GM18502 (cell line): ENCODE measurements around the gene RGS7.
"Not testable (repeated sequence)": the region's sequence is repeated elsewhere in the genome, so short reads cannot be mapped to it uniquely, and the experiment has no call there.

ENCODE experiments used
- ATAC-seq: cut with Tn5 transposase; IDR thresholded peaks from one replicate; pipeline ENCODE4 v1.9.1; 2021; ENCODE audit warnings: mild to moderate bottlenecking; ENCODE audit not compliant: unreplicated experiment, poor library complexity

Gene RGS7

DNA sequence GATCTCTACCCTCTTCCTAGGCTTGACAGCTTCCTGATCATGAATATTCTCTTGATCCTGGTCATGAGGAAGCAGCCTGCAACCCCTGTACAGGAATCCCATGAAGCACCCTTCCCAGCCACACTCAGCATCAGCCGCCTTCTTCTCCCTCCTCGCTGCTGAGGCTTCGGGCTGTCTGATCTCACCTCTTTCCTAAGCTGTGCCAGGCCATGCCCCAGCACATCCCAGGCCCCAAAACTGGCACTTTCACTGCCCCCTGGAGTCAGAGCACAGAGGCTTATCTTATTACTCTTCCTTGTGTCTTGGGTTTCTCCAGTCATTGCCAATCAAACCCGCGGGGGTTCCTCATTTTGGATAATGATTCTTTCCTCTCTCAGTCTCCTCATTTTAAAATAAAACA is 259.5 kb downstream of the RGS7 start:
- no peak for ATAC-seq

- no peak for ATAC-seq
Observed at GRCh38 chr1:241096982-241097381, 260.0 kb downstream of the RGS7 start.

DNA sequence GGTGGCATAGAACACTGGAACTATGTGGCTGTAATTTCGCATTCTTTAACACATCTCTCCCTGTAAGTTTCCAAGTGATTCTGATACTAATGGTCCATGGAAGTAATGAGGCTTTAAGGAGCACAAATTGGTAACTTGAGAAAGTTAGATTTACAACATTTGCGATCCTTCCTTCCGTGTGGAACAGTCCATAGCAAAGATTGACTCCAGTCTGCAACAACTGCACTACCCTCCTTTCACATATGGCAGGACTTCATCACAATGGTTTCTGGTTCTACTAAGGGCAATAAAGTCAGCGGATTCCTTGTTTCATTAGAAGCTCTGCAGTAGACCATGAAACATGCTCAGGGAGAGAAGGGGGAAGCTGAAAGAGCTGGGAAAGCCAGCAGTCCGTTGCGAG is 261.2 kb downstream of the RGS7 start:
- ATAC-seq: no peak

DNA sequence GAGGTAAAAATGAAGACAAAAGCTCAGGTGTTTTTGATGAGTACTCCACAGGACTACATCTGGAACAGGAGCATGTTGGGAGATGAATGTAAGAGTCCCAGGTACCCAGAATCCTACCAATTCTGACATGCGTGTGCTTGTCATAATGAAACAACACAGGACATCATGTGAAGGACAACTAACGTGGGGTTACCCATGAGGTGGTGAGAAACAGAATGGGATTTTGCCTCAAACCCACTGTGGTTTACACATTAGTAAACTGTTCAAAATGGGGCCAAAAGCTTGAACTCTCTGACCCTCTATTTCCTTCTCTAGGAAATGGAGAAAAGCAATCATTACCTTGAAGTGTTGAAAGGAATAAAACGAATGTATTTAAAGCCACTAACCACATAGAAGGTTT is 266.2 kb downstream of the RGS7 start:
- ATAC-seq: no peak

DNA sequence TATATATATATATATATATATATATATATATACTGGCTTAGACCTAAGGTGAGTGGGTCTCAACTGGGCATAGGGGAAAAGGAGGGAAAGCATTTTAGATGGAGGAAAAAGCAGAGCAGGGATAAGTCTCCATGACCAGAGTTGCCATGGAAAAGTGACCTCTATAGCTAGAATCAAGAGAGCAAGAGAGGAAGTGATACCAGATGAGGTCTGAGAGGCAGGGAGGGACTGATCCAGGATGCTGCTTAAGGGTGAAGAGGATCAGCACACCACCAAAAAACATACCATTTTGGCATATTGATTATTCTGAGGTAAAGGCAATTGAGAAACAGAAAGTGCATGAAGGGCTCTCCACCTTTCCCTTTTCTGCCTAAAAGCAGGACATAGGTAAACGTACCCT is 267.9 kb downstream of the RGS7 start:
- not testable (repeated sequence) for ATAC-seq

- ATAC-seq: peak; percentile 66
Observed at GRCh38 chr1:241088075-241088474, 268.9 kb downstream of the RGS7 start.

DNA sequence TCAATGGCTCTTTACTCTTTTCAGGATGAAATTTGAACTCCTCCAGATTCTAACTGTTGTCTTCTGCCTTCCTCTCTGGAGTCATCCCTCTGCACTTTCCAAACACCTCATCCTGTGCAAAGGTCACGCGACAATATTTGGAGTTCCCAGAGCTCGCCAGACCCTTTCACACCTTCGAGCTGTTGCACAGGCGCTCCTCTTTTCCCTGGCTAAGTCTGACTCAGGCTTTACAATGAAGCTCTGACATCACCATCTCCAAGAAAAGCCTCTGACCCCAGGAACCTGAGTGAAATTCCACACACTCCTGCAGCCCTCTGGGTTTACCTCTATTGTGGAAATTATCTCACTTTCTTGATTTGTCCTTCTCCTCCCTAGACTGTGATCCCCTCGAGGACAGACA is 270.3 kb downstream of the RGS7 start:
- ATAC-seq: no peak

DNA sequence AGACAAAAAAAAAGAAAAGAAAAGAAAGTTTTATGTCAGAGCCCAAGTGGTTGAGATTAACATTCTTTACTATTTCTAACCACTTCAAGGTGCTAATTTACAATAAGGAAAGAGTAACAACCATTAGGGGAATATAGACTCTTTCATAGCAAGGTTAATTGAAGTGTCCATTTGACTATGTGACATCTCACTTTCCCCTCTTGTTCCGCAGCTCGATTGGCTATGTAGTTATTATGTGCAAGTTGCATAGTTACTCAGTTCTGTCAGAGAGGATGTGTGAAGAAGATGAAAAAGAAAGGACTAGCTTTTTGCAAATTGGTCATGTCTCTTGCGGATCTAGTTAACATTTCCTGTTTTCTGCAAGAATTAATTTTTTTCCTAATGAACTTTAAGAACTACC is 273.7 kb downstream of the RGS7 start:
- ATAC-seq: peak; percentile 44

- ATAC-seq: no peak
Observed at GRCh38 chr1:241081473-241081872, 275.5 kb downstream of the RGS7 start.

- no peak for ATAC-seq
Observed at GRCh38 chr1:241079459-241079858, 277.5 kb downstream of the RGS7 start.

DNA sequence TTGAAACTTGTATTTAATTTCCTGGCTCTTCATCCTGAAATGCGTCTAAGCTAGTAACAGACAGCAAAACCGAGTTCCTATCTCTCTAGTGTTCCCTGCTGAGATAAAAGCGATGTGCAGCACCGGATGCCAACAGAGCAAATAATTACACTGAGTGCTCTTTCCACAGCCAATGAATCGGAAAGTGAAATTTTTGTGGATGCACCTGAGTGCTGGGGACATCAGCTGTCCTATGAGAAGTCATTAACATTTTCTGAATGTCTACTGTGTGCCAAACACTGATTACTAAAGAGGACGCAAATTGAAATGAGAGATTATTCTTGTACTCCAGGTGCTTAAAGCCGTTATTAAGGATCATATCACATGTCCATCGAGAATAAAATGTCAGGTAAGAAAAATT is 278.0 kb downstream of the RGS7 start:
- ATAC-seq: no peak

- ATAC-seq: no peak
Observed at GRCh38 chr1:241077386-241078147, 279.4 kb downstream of the RGS7 start.

GRCh38 chr1:241074507-241074906 is 282.5 kb downstream of the RGS7 start:
- no peak for ATAC-seq

DNA sequence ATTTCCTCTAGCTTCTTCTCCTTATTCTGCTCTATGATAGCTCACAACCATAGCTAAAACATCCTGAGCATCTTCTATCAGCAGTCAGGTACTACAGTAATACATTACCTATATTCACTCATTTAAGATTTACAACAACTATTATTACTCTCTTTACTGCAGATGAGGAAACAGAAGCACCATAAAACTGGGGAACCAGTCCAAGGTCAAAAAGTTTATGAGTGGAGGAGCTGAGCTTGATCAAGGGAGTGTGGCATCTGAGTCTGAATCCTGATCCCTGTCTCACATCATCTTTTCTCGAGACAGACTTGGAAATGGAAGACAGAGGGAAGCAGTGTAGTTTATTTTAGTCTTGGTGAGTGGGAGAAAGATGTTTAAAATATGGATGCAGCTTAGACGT is 288.6 kb downstream of the RGS7 start:
- no peak for ATAC-seq

- ATAC-seq: no peak
Observed at GRCh38 chr1:241063276-241063675, 293.7 kb downstream of the RGS7 start.

GRCh38 chr1:241061062-241061461 is 295.9 kb downstream of the RGS7 start:
- no peak for ATAC-seq

GRCh38 chr1:241048622-241049021 is 308.4 kb downstream of the RGS7 start:
- no peak for ATAC-seq

DNA sequence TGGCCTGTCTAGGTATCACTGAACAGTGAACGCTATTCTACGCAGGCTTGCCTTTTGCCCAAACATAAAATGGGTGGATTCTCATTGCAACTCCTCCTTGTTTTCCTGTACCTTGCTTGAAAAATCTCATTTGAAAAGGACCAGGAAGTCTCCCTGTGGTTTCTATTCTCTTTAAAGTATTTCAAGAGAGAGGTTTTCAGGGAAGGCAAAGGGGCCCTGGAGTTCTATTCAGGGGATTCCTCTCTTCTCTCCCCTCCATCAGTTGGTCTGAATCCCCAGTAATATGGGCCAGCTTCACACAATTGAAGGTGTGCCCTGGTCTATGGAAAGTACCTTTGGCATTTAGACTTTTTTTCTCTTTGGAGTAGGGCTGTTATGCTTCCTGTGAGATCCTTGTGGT is 311.3 kb downstream of the RGS7 start:
- no peak for ATAC-seq

GRCh38 chr1:241034203-241034936 is 322.6 kb downstream of the RGS7 start:
- ATAC-seq: no peak

GRCh38 chr1:241024834-241025233 is 332.2 kb downstream of the RGS7 start:
- ATAC-seq: no peak

GRCh38 chr1:241022366-241022765 is 334.6 kb downstream of the RGS7 start:
- no peak for ATAC-seq
